HEK293 (cell line): ENCODE results near the gene S100A13.
A peak's percentile ranks its signal among the peaks of the same experiment; 100 is the strongest.

ENCODE experiments used
- EGR2 ChIP-seq: fragments of 450-650 bp; formaldehyde crosslinking; IDR thresholded peaks from 2 replicates; pipeline ENCODE4 v1.5.1; 2016; ENCODE audit warnings: low read depth, missing biosample characterization, missing genetic modification characterization
- GLIS1 ChIP-seq: fragments of 450-650 bp; formaldehyde crosslinking; IDR thresholded peaks from 2 replicates; pipeline ENCODE4 v1.5.1; 2016; ENCODE audit warnings: missing biosample characterization, missing genetic modification characterization
- OSR2 ChIP-seq: fragments of 450-650 bp; formaldehyde crosslinking; IDR thresholded peaks from 2 replicates; pipeline ENCODE4 v1.5.1; 2016; ENCODE audit warnings: missing biosample characterization, missing genetic modification characterization
- SP2 ChIP-seq: fragments of 450-650 bp; formaldehyde crosslinking; IDR thresholded peaks from 2 replicates; pipeline ENCODE4 v1.5.1; 2016; ENCODE audit warnings: missing biosample characterization, missing genetic modification characterization
- SP3 ChIP-seq: fragments of 450-650 bp; formaldehyde crosslinking; IDR thresholded peaks from 2 replicates; pipeline ENCODE4 v1.5.1; 2016; ENCODE audit warnings: missing biosample characterization, missing genetic modification characterization
- ZBTB1 ChIP-seq: fragments of 450-650 bp; formaldehyde crosslinking; IDR thresholded peaks from 2 replicates; pipeline ENCODE4 v1.5.1; 2016; ENCODE audit warnings: missing biosample characterization, missing genetic modification characterization
- ZBTB21 ChIP-seq: fragments of 450-650 bp; formaldehyde crosslinking; IDR thresholded peaks from 2 replicates; pipeline ENCODE4 v1.5.1; 2017; ENCODE audit warnings: missing biosample characterization, missing genetic modification characterization
- ZBTB48 ChIP-seq: fragments of 450-650 bp; formaldehyde crosslinking; IDR thresholded peaks from 2 replicates; pipeline ENCODE4 v1.5.1; 2016; ENCODE audit warnings: missing biosample characterization, missing genetic modification characterization
- ZFHX2 ChIP-seq: fragments of 450-650 bp; formaldehyde crosslinking; conservative IDR thresholded peaks from 2 replicates; pipeline ENCODE4 v1.5.1; 2016; ENCODE audit warnings: missing biosample characterization, missing genetic modification characterization
- ZFP3 ChIP-seq: fragments of 450-650 bp; formaldehyde crosslinking; IDR thresholded peaks from 2 replicates; pipeline ENCODE4 v1.5.1; 2016; ENCODE audit warnings: low read depth, missing biosample characterization, missing genetic modification characterization
- ZFP69B ChIP-seq: fragments of 450-650 bp; formaldehyde crosslinking; IDR thresholded peaks from 2 replicates; pipeline ENCODE4 v1.5.1; 2016; ENCODE audit warnings: missing biosample characterization, missing genetic modification characterization
- ZNF10 ChIP-seq: fragments of 450-650 bp; formaldehyde crosslinking; IDR thresholded peaks from 2 replicates; pipeline ENCODE4 v1.5.1; 2017; ENCODE audit warnings: missing biosample characterization, missing genetic modification characterization
- ZNF112 ChIP-seq: fragments of 450-650 bp; formaldehyde crosslinking; IDR thresholded peaks from 2 replicates; pipeline ENCODE4 v1.5.0; 2017; ENCODE audit warnings: missing biosample characterization, missing genetic modification characterization
- ZNF132 ChIP-seq: fragments of 450-650 bp; formaldehyde crosslinking; IDR thresholded peaks from 2 replicates; pipeline ENCODE4 v1.5.1; 2017; ENCODE audit warnings: missing biosample characterization, missing genetic modification characterization, borderline replicate concordance
- ZNF155 ChIP-seq: fragments of 450-650 bp; formaldehyde crosslinking; IDR thresholded peaks from 2 replicates; pipeline ENCODE4 v1.5.1; 2016; ENCODE audit warnings: missing biosample characterization, missing genetic modification characterization
- ZNF169 ChIP-seq: fragments of 450-650 bp; formaldehyde crosslinking; IDR thresholded peaks from 2 replicates; pipeline ENCODE4 v1.5.1; 2016; ENCODE audit warnings: missing biosample characterization, missing genetic modification characterization
- ZNF19 ChIP-seq: fragments of 450-650 bp; formaldehyde crosslinking; IDR thresholded peaks from 2 replicates; pipeline ENCODE4; 2016; ENCODE audit warnings: missing biosample characterization, missing genetic modification characterization, low read depth
- ZNF202 ChIP-seq: fragments of 450-650 bp; formaldehyde crosslinking; IDR thresholded peaks from 2 replicates; pipeline ENCODE4 v1.5.1; 2016; ENCODE audit warnings: missing biosample characterization, missing genetic modification characterization, borderline replicate concordance
- ZNF214 ChIP-seq: fragments of 450-650 bp; formaldehyde crosslinking; IDR thresholded peaks from 2 replicates; pipeline ENCODE4 v1.5.1; 2017; ENCODE audit warnings: missing biosample characterization, mild to moderate bottlenecking, missing genetic modification characterization, borderline replicate concordance
- ZNF223 ChIP-seq: fragments of 450-650 bp; formaldehyde crosslinking; IDR thresholded peaks from 2 replicates; pipeline ENCODE4 v1.5.1; 2016; ENCODE audit warnings: missing biosample characterization, missing genetic modification characterization
- ZNF302 ChIP-seq: fragments of 450-650 bp; formaldehyde crosslinking; IDR thresholded peaks from 2 replicates; pipeline ENCODE4 v1.5.1; 2016; ENCODE audit warnings: missing biosample characterization, missing genetic modification characterization, low read depth
- ZNF548 ChIP-seq: fragments of 450-650 bp; formaldehyde crosslinking; IDR thresholded peaks from 2 replicates; pipeline ENCODE4 v1.5.1; 2016; ENCODE audit warnings: missing biosample characterization, missing genetic modification characterization
- ZNF585B ChIP-seq: fragments of 450-650 bp; formaldehyde crosslinking; IDR thresholded peaks from 2 replicates; pipeline ENCODE4 v1.5.1; 2016; ENCODE audit warnings: missing biosample characterization, missing genetic modification characterization
- ZNF596 ChIP-seq: fragments of 450-650 bp; IDR thresholded peaks from 2 replicates; pipeline ENCODE4 v1.5.0; 2018; ENCODE audit warnings: missing biosample characterization, mild to moderate bottlenecking, missing genetic modification characterization, moderate library complexity
- ZNF747 ChIP-seq: fragments of 450-650 bp; formaldehyde crosslinking; IDR thresholded peaks from 2 replicates; pipeline ENCODE4 v1.5.1; 2016; ENCODE audit warnings: missing biosample characterization, missing genetic modification characterization
- ZNF792 ChIP-seq: fragments of 450-650 bp; formaldehyde crosslinking; IDR thresholded peaks from 2 replicates; pipeline ENCODE4 v1.5.1; 2016; ENCODE audit warnings: missing biosample characterization, missing genetic modification characterization
- ZNF830 ChIP-seq: fragments of 450-650 bp; IDR thresholded peaks from 2 replicates; pipeline ENCODE4 v1.5.0; 2018; ENCODE audit warnings: missing biosample characterization, missing genetic modification characterization, low read depth, mild to moderate bottlenecking, moderate library complexity
- TF ChIP-seq, protein P1 (sequence below): fragments of 450-650 bp; formaldehyde crosslinking; IDR thresholded peaks from 2 replicates; pipeline ENCODE4 v1.5.1; 2017; ENCODE audit warnings: missing biosample characterization, missing genetic modification characterization
- TF ChIP-seq, protein P2 (sequence below): fragments of 450-650 bp; formaldehyde crosslinking; IDR thresholded peaks from 2 replicates; pipeline ENCODE4 v1.5.1; 2017; ENCODE audit warnings: missing biosample characterization, missing genetic modification characterization
- TF ChIP-seq, protein P3 (sequence below): fragments of 450-650 bp; formaldehyde crosslinking; IDR thresholded peaks from 2 replicates; pipeline ENCODE4 v1.5.1; 2016; ENCODE audit warnings: missing biosample characterization, missing genetic modification characterization
- TF ChIP-seq, protein P4 (sequence below): fragments of 450-650 bp; formaldehyde crosslinking; IDR thresholded peaks from 2 replicates; pipeline ENCODE4 v1.5.1; 2017; ENCODE audit warnings: missing biosample characterization, missing genetic modification characterization

Gene S100A13

DNA sequence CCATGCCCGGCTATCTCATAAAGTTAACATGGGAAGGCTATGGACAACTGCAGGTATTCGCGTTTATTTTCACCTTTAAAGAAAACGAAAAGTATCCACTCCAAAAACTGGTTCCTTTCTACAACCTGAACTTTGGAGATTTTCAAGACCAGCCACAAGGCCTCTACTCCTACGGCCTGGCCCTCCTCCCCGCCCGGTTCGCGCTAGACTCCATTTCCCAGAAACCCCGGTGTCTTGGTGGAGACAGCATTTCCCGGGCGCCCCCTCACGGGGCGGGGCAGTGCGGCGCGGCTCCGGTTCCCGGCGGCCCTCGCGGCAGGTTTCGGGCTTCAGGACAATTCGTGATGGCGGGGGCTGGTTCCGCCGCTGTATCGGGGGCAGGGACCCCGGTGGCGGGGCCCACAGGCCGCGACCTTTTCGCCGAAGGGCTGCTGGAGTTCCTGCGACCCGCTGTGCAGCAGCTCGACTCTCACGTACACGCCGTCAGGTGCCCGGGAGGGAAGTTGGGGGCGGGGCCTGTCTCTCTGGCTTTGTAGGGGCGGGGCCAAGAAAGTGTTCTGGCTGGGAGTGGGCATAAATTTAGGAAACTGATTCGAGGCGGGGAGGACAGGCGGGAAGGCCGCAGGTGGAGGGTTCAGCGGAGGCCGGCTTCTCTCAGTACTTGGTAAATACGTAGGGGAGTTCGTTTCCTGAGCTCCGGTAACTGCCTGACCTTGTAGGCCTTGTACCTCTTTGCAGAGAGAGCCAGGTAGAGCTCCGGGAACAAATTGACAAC lies 31.3 kb upstream of the S100A13 start, which contains the start of gene SNAPIN (continued):
- TF ChIP-seq, protein P1, sequence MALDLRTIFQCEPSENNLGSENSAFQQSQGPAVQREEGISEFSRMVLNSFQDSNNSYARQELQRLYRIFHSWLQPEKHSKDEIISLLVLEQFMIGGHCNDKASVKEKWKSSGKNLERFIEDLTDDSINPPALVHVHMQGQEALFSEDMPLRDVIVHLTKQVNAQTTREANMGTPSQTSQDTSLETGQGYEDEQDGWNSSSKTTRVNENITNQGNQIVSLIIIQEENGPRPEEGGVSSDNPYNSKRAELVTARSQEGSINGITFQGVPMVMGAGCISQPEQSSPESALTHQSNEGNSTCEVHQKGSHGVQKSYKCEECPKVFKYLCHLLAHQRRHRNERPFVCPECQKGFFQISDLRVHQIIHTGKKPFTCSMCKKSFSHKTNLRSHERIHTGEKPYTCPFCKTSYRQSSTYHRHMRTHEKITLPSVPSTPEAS (tag by site-specific recombination): no peak
- TF ChIP-seq ZNF112: no peak
- TF ChIP-seq ZNF10: no peak
- TF ChIP-seq ZBTB48: peak; percentile 96
- no peak for TF ChIP-seq ZNF585B (tag by site-specific recombination)
- TF ChIP-seq ZNF19: no peak
- no peak for TF ChIP-seq ZNF132 (tag by site-specific recombination)
- TF ChIP-seq EGR2: no peak; the same call in 1 of the 2 replicates
- TF ChIP-seq, protein P2, sequence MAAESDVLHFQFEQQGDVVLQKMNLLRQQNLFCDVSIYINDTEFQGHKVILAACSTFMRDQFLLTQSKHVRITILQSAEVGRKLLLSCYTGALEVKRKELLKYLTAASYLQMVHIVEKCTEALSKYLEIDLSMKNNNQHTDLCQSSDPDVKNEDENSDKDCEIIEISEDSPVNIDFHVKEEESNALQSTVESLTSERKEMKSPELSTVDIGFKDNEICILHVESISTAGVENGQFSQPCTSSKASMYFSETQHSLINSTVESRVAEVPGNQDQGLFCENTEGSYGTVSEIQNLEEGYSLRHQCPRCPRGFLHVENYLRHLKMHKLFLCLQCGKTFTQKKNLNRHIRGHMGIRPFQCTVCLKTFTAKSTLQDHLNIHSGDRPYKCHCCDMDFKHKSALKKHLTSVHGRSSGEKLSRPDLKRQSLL: no peak
- no peak for TF ChIP-seq ZNF830 (tag by site-specific recombination)
- no peak for TF ChIP-seq ZBTB21 (tag by site-specific recombination)
- no peak for TF ChIP-seq OSR2 (tag by site-specific recombination)
- TF ChIP-seq ZFHX2 (tag by site-specific recombination): peak; percentile 68
- TF ChIP-seq ZNF747 (tag by site-specific recombination): no peak
- no peak for TF ChIP-seq ZNF169 (tag by site-specific recombination)
- TF ChIP-seq ZNF792: no peak
- peak; percentile 82 for TF ChIP-seq SP2 (tag by site-specific recombination)
- TF ChIP-seq ZNF202 (tag by site-specific recombination): no peak
- no peak for TF ChIP-seq ZNF214 (tag by site-specific recombination)
- TF ChIP-seq ZNF223: no peak
- no peak for TF ChIP-seq ZNF155 (tag by site-specific recombination)
- TF ChIP-seq ZNF548 (tag by site-specific recombination): no peak
- TF ChIP-seq ZBTB1 (tag by site-specific recombination): no peak
- TF ChIP-seq ZNF302: no peak
- peak; percentile 93 for TF ChIP-seq SP3 (tag by site-specific recombination)
- TF ChIP-seq, protein P3, sequence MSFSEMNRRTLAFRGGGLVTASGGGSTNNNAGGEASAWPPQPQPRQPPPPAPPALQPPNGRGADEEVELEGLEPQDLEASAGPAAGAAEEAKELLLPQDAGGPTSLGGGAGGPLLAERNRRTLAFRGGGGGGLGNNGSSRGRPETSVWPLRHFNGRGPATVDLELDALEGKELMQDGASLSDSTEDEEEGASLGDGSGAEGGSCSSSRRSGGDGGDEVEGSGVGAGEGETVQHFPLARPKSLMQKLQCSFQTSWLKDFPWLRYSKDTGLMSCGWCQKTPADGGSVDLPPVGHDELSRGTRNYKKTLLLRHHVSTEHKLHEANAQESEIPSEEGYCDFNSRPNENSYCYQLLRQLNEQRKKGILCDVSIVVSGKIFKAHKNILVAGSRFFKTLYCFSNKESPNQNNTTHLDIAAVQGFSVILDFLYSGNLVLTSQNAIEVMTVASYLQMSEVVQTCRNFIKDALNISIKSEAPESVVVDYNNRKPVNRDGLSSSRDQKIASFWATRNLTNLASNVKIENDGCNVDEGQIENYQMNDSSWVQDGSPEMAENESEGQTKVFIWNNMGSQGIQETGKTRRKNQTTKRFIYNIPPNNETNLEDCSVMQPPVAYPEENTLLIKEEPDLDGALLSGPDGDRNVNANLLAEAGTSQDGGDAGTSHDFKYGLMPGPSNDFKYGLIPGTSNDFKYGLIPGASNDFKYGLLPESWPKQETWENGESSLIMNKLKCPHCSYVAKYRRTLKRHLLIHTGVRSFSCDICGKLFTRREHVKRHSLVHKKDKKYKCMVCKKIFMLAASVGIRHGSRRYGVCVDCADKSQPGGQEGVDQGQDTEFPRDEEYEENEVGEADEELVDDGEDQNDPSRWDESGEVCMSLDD (tag by site-specific recombination): peak; percentile 39; the same call in 1 of the 2 replicates
- no peak for TF ChIP-seq ZFP3
- TF ChIP-seq GLIS1 (tag by site-specific recombination): no peak
- no peak for TF ChIP-seq ZNF596 (tag by site-specific recombination)
- peak; percentile 90 for TF ChIP-seq ZFP69B (tag by site-specific recombination)
- TF ChIP-seq, protein P4, sequence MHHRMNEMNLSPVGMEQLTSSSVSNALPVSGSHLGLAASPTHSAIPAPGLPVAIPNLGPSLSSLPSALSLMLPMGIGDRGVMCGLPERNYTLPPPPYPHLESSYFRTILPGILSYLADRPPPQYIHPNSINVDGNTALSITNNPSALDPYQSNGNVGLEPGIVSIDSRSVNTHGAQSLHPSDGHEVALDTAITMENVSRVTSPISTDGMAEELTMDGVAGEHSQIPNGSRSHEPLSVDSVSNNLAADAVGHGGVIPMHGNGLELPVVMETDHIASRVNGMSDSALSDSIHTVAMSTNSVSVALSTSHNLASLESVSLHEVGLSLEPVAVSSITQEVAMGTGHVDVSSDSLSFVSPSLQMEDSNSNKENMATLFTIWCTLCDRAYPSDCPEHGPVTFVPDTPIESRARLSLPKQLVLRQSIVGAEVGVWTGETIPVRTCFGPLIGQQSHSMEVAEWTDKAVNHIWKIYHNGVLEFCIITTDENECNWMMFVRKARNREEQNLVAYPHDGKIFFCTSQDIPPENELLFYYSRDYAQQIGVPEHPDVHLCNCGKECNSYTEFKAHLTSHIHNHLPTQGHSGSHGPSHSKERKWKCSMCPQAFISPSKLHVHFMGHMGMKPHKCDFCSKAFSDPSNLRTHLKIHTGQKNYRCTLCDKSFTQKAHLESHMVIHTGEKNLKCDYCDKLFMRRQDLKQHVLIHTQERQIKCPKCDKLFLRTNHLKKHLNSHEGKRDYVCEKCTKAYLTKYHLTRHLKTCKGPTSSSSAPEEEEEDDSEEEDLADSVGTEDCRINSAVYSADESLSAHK (tag by site-specific recombination): no peak
